ENCODE data around the gene CCDC188.

The CCDC188 gene

GRCh38 chr22:20159076-20159475, 8.2 kb upstream of the CCDC188 start:
- H3K4me3 ChIP-seq (ENCODE audit: low read length), result no peak overlapping the region
- DNase-seq (ENCODE audit: low read depth), result no peak
- TF ChIP-seq CTCF (IDR thresholded peaks at IDR 0.05; ENCODE audit: insufficient read depth, low read depth, low read length, missing control alignments), result no peak

GRCh38 chr22:20158391-20159036, 7.7 kb upstream of the CCDC188 start:
- no peak for DNase-seq (ENCODE audit: low read depth)
- H3K4me3 ChIP-seq (ENCODE audit: low read length), result no peak overlapping the region
- no peak for TF ChIP-seq CTCF (IDR thresholded peaks at IDR 0.05; ENCODE audit: insufficient read depth, low read depth, low read length, missing control alignments)

GRCh38 chr22:20157430-20158183, 6.8 kb upstream of the CCDC188 start:
- H3K4me3 ChIP-seq (ENCODE audit: low read length), result no peak overlapping the region
- TF ChIP-seq CTCF (IDR thresholded peaks at IDR 0.05; ENCODE audit: insufficient read depth, low read depth, low read length, missing control alignments), result no peak
- no peak for DNase-seq (ENCODE audit: low read depth)

GRCh38 chr22:20156611-20157429, 6.0 kb upstream of the CCDC188 start:
- peak; percentile 73 for DNase-seq (ENCODE audit: low read depth)
- peak; percentile 96 for TF ChIP-seq CTCF (IDR thresholded peaks at IDR 0.05; ENCODE audit: insufficient read depth, low read depth, low read length, missing control alignments)
- no peak overlapping the region for H3K4me3 ChIP-seq (ENCODE audit: low read length)

GRCh38 chr22:20156042-20156389, 5.2 kb upstream of the CCDC188 start:
- TF ChIP-seq CTCF (IDR thresholded peaks at IDR 0.05; ENCODE audit: insufficient read depth, low read depth, low read length, missing control alignments), result no peak
- H3K4me3 ChIP-seq (ENCODE audit: low read length), result no peak overlapping the region
- no peak for DNase-seq (ENCODE audit: low read depth)

- TF ChIP-seq CTCF (IDR thresholded peaks at IDR 0.05; ENCODE audit: insufficient read depth, low read depth, low read length, missing control alignments), result no peak
- H3K4me3 ChIP-seq (ENCODE audit: low read length), result no peak overlapping the region
- DNase-seq (ENCODE audit: low read depth), result no peak
Measured at GRCh38 chr22:20155330-20156041, 4.6 kb upstream of the CCDC188 start.
